Measurements from ENCODE around the gene SRGAP3.

The SRGAP3 gene

GRCh38 chr3:9142362-9142761 lies 107.1 kb downstream of the SRGAP3 start:
- DNase-seq (ENCODE audit: low read depth): no peak

GRCh38 chr3:9141928-9142289 lies 107.5 kb downstream of the SRGAP3 start:
- no peak for DNase-seq (ENCODE audit: low read depth)

- no peak for DNase-seq (ENCODE audit: low read depth)
Measured at GRCh38 chr3:9139366-9139765, 110.1 kb downstream of the SRGAP3 start.

GRCh38 chr3:9137676-9138075 lies 111.8 kb downstream of the SRGAP3 start:
- no peak for DNase-seq (ENCODE audit: low read depth)

- no peak for DNase-seq (ENCODE audit: low read depth)
Measured at GRCh38 chr3:9136746-9137465, 112.5 kb downstream of the SRGAP3 start.

- no peak for DNase-seq (ENCODE audit: low read depth)
Measured at GRCh38 chr3:9135930-9136525, 113.4 kb downstream of the SRGAP3 start.

- no peak for DNase-seq (ENCODE audit: low read depth)
Measured at GRCh38 chr3:9135526-9135925, 113.9 kb downstream of the SRGAP3 start.

- DNase-seq (ENCODE audit: low read depth): no peak
Measured at GRCh38 chr3:9133656-9134055, 115.8 kb downstream of the SRGAP3 start.

GRCh38 chr3:9130345-9131305 lies 118.8 kb downstream of the SRGAP3 start:
- no peak for DNase-seq (ENCODE audit: low read depth)

- no peak for DNase-seq (ENCODE audit: low read depth)
Measured at GRCh38 chr3:9129365-9129764, 120.1 kb downstream of the SRGAP3 start.

- no peak for DNase-seq (ENCODE audit: low read depth)
Measured at GRCh38 chr3:9125278-9125951, 124.0 kb downstream of the SRGAP3 start.

GRCh38 chr3:9124730-9125129 lies 124.7 kb downstream of the SRGAP3 start:
- DNase-seq (ENCODE audit: low read depth): no peak

GRCh38 chr3:9123840-9124239 lies 125.6 kb downstream of the SRGAP3 start:
- no peak for DNase-seq (ENCODE audit: low read depth)

- no peak for DNase-seq (ENCODE audit: low read depth)
Measured at GRCh38 chr3:9122732-9123364, 126.6 kb downstream of the SRGAP3 start.

- no peak for DNase-seq (ENCODE audit: low read depth)
Measured at GRCh38 chr3:9121366-9122001, 128.0 kb downstream of the SRGAP3 start.

GRCh38 chr3:9119331-9119730 lies 130.1 kb downstream of the SRGAP3 start:
- DNase-seq (ENCODE audit: low read depth): no peak

GRCh38 chr3:9118222-9118621 lies 131.2 kb downstream of the SRGAP3 start:
- DNase-seq (ENCODE audit: low read depth): no peak

- DNase-seq (ENCODE audit: low read depth): no peak
Measured at GRCh38 chr3:9117220-9117619, 132.2 kb downstream of the SRGAP3 start.

GRCh38 chr3:9116336-9116735 lies 133.1 kb downstream of the SRGAP3 start:
- no peak for DNase-seq (ENCODE audit: low read depth)

- no peak for DNase-seq (ENCODE audit: low read depth)
Measured at GRCh38 chr3:9115336-9115735, 134.1 kb downstream of the SRGAP3 start.

- no peak for DNase-seq (ENCODE audit: low read depth)
Measured at GRCh38 chr3:9113040-9113439, 136.4 kb downstream of the SRGAP3 start.

Measured in activated gamma-delta T cell treated with anti-CD3 and anti-CD28 coated beads, Interleukin-2, amount 50 U/mL, for 16 hours (primary cell).